HG03103 (cell line): ENCODE measurements around the gene GALNT17.

Experiments
- ATAC-seq: cut with Tn5 transposase; IDR thresholded peaks from one replicate; pipeline ENCODE4 v1.9.1; 2021; ENCODE audit warnings: low read depth; ENCODE audit not compliant: unreplicated experiment

GALNT17 gene

GRCh38 chr7:71272509-71273490 is 140.9 kb downstream of the GALNT17 start:
- ATAC-seq = no peak

GRCh38 chr7:71278257-71278656 is 146.3 kb downstream of the GALNT17 start:
- no peak for ATAC-seq

GRCh38 chr7:71281261-71281660 is 149.3 kb downstream of the GALNT17 start:
- ATAC-seq = no peak

- ATAC-seq = no peak
These were observed 151.9 kb downstream of the GALNT17 start for GRCh38 chr7:71283802-71284201.

GRCh38 chr7:71285571-71286145 is 153.7 kb downstream of the GALNT17 start:
- ATAC-seq = no peak

GRCh38 chr7:71286336-71286735 is 154.4 kb downstream of the GALNT17 start:
- no peak for ATAC-seq

- no peak for ATAC-seq
These were observed 155.0 kb downstream of the GALNT17 start for GRCh38 chr7:71286924-71287323.

GRCh38 chr7:71290452-71290851 is 158.5 kb downstream of the GALNT17 start:
- no peak for ATAC-seq

- ATAC-seq = no peak
These were observed 166.4 kb downstream of the GALNT17 start for GRCh38 chr7:71298378-71298777.

GRCh38 chr7:71300086-71300485 is 168.1 kb downstream of the GALNT17 start:
- no peak for ATAC-seq

GRCh38 chr7:71300603-71301002 is 168.7 kb downstream of the GALNT17 start:
- ATAC-seq = no peak

- ATAC-seq = no peak
These were observed 169.2 kb downstream of the GALNT17 start for GRCh38 chr7:71301167-71301566.

GRCh38 chr7:71303566-71303965 is 171.6 kb downstream of the GALNT17 start:
- no peak for ATAC-seq

- no peak for ATAC-seq
These were observed 176.2 kb downstream of the GALNT17 start for GRCh38 chr7:71308096-71308495.

- ATAC-seq = no peak
These were observed 179.6 kb downstream of the GALNT17 start for GRCh38 chr7:71311576-71311975.

- ATAC-seq = no peak
These were observed 181.0 kb downstream of the GALNT17 start for GRCh38 chr7:71312755-71313490.

- ATAC-seq = no peak
These were observed 181.6 kb downstream of the GALNT17 start for GRCh38 chr7:71313553-71313952.

GRCh38 chr7:71320916-71321315 is 189.0 kb downstream of the GALNT17 start:
- ATAC-seq = no peak

GRCh38 chr7:71322201-71322600 is 190.3 kb downstream of the GALNT17 start:
- no peak for ATAC-seq

- ATAC-seq = no peak
These were observed 191.8 kb downstream of the GALNT17 start for GRCh38 chr7:71323726-71324125.

- no peak for ATAC-seq
These were observed 193.2 kb downstream of the GALNT17 start for GRCh38 chr7:71325151-71325550.
